Left lobe of liver (tissue), 2 donors: ENCODE measurements around the gene PCDHB12. TPM values are rescaled to one million over a fixed set of nuclear protein-coding genes. Genes with fewer than 3 reads are reported as not detected.
"Not testable (repeated sequence)": the region's sequence is repeated elsewhere in the genome, so short reads cannot be mapped to it uniquely, and the experiment has no call there.

Experiments
- ATAC-seq: fragments of 200-7000 bp; cut with Tn5 transposase; one replicate; pipeline ENCODE4 v1.9.1; 2020; ENCODE audit warnings: mild to moderate bottlenecking, moderate library complexity
- DNase-seq: peaks from one replicate; pipeline ENCODE4 v3.0.0-alpha.2; 2020; ENCODE audit warnings: low spot score
- total RNA-seq: library from RNA; stranded (reverse); gene quantifications from one replicate; pipeline ENCODE4 v1.2.1, GENCODE V29; 2021
- donor health status: DM: no; HTN: no; CAD: no; lungs with moderate emphysema.
- donor health status: DM: no; HTN: yes; CAD: no.

Gene PCDHB12
- total RNA-seq, 1 donor from 2014 or later = 0.28 TPM

- not testable (repeated sequence) for ATAC-seq, DNase-seq
These were observed 6.9 kb upstream of the PCDHB12 start for GRCh38 chr5:141201646-141202045.

- not testable (repeated sequence) for DNase-seq, ATAC-seq
These were observed 1.8 kb downstream of the PCDHB12 start for GRCh38 chr5:141210281-141210680.

- DNase-seq, ATAC-seq: not testable (repeated sequence)
These were observed 2.3 kb downstream of the PCDHB12 start for GRCh38 chr5:141210849-141211248.

- peak; percentile 70 for ATAC-seq
- DNase-seq = not testable (repeated sequence)
These were observed 5.3 kb downstream of the PCDHB12 start, which contains the start of gene PCDHB13 for GRCh38 chr5:141213656-141214339. Gene PCDHB13, plus strand, starts transcription at chr5:141213919. Its CDS starts 205 bp downstream, at chr5:141214124.

GRCh38 chr5:141214583-141214982 lies 6.1 kb downstream of the PCDHB12 start:
- not testable (repeated sequence) for ATAC-seq, DNase-seq

- ATAC-seq, DNase-seq: not testable (repeated sequence)
These were observed 7.0 kb downstream of the PCDHB12 start for GRCh38 chr5:141215504-141215903.

- not testable (repeated sequence) for ATAC-seq, DNase-seq
These were observed 7.5 kb downstream of the PCDHB12 start for GRCh38 chr5:141216035-141216434.

GRCh38 chr5:141223112-141223783 lies 14.7 kb downstream of the PCDHB12 start, which contains the start of gene PCDHB14:
Gene PCDHB14, plus strand, starts transcription at chr5:141223343. Its CDS starts 163 bp downstream, at chr5:141223506.
- ATAC-seq = peak; percentile 73
- no peak for DNase-seq

GRCh38 chr5:141224844-141225243 lies 16.3 kb downstream of the PCDHB12 start:
- DNase-seq, ATAC-seq: not testable (repeated sequence)

- not testable (repeated sequence) for DNase-seq, ATAC-seq
These were observed 16.9 kb downstream of the PCDHB12 start for GRCh38 chr5:141225421-141225820.

- no peak for DNase-seq
These were observed 25.7 kb downstream of the PCDHB12 start for GRCh38 chr5:141234109-141234667.

GRCh38 chr5:141235922-141236321 lies 27.4 kb downstream of the PCDHB12 start:
- not testable (repeated sequence) for DNase-seq

More at GRCh38 chr5:141234109-141234667, 25.7 kb downstream of the PCDHB12 start:
- ATAC-seq = no peak

GRCh38 chr5:141236516-141237313 lies 28.2 kb downstream of the PCDHB12 start:
- ATAC-seq (no peak), DNase-seq (no peak)

More at GRCh38 chr5:141235922-141236321, 27.4 kb downstream of the PCDHB12 start:
- not testable (repeated sequence) for ATAC-seq

GRCh38 chr5:141241496-141241895 lies 33.0 kb downstream of the PCDHB12 start:
- no peak for DNase-seq
- ATAC-seq = no peak

GRCh38 chr5:141245250-141245717 lies 36.8 kb downstream of the PCDHB12 start, which contains the start of gene PCDHB15:
Gene PCDHB15, plus strand, starts transcription at chr5:141245395. Its CDS starts 184 bp downstream, at chr5:141245579.
- ATAC-seq = no peak
- DNase-seq = no peak

- not testable (repeated sequence) for DNase-seq, ATAC-seq
These were observed 38.5 kb downstream of the PCDHB12 start for GRCh38 chr5:141246971-141247370.

- DNase-seq, ATAC-seq: not testable (repeated sequence)
These were observed 38.9 kb downstream of the PCDHB12 start for GRCh38 chr5:141247434-141247833.

GRCh38 chr5:141250576-141250975 lies 42.1 kb downstream of the PCDHB12 start:
- DNase-seq (no peak), ATAC-seq (no peak)

GRCh38 chr5:141258464-141258863 lies 49.9 kb downstream of the PCDHB12 start:
- DNase-seq = no peak
- ATAC-seq = no peak

GRCh38 chr5:141258948-141259347 lies 50.4 kb downstream of the PCDHB12 start:
- DNase-seq = no peak

More at GRCh38 chr5:141258948-141259347, 50.4 kb downstream of the PCDHB12 start:
- ATAC-seq = no peak
